ENCODE data around the gene HCFC2. TPM values are rescaled to one million over a fixed set of nuclear protein-coding genes. Genes with fewer than 3 reads are reported as not detected.

HCFC2 gene
- total and polyA plus RNA-seq, 2 of the 4 experiments (the other 2 are of a cell fraction), result 12.0 to 34.2 TPM

DNA sequence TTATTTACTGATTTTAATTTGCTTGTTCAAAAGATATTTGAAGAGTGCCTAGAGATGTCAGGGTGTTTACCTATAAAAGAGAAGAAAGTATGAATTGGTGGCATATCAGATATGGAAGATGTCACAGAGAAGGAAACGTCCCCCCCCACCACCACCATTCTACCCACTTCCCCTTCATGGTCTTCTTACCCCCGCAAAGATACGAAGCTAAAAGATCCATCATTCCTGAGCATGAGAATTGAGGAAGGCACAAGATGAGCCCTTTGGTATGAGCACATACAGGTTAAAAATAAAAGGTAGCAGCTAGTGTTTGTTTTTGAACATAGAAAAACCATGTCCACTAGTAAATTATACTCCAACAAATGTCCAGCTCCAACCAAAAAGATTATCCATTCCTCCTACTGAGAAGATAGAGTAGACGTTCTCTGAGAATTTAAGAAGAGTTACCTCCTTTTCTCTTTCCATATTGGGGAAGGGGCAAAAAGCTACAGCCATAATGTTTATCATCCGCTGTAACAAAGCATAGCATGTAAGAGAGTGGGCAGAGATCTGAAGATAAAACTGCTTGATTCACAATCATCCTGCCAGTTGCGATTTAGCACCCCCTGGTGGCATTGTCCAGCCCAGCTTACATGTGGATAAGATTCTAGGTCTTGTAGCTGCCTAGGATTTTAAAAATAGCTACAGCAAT is 44.6 kb downstream of the HCFC2 start:
- H2AK9ac ChIP-seq (replicated peaks; ENCODE audit: low read depth, low read length, poor library complexity), result no peak overlapping the region
- H4K5ac ChIP-seq (ENCODE audit: low read depth, low read length), result no peak overlapping the region
- no peak overlapping the region for H3K23ac ChIP-seq (ENCODE audit: low read depth, low read length)
- peak overlapping the region; percentile 62 for H2BK5ac ChIP-seq (ENCODE audit: low read depth, low read length, poor library complexity, severe bottlenecking)
- H4K8ac ChIP-seq (ENCODE audit: low read depth in 2 of 2, low read length in 2 of 2), result no peak overlapping the region; a peak in 1 of 4 replicates
- no peak overlapping the region for H3K14ac ChIP-seq (replicated peaks; ENCODE audit: low read depth, low read length)
- ATAC-seq (ENCODE audit: low read depth), result peak; percentile 96
- no peak overlapping the region for H2AK5ac ChIP-seq (ENCODE audit: low read depth, low read length)
- H3K4me2 ChIP-seq (ENCODE audit: low read depth, low read length), result no peak overlapping the region
- peak; percentile 87 for DNase-seq
- no TSS peak for BruUV-seq (replicated peaks)
- H3K9me1 ChIP-seq (ENCODE audit: insufficient read depth, low read length), result peaks cover 2% of the 10 kb centered on the region; the same call in 1 of the 2 replicates
- CTCF ChIA-PET, result interaction anchor here (0.6 to 2.6 kb wide), 19 partner anchors 9 to 231 kb away, joined by 3 to 11 read pairs (median 4); partner anchors contain the start of genes HCFC2 and TDG
- dilution Hi-C loops (cut with HindIII; ENCODE audit: low sequenced_read_pairs, unreplicated experiment), result no loop called here
- no peak overlapping the region for H3K4ac ChIP-seq (ENCODE audit: low read depth, low read length)
- H3K36me3 ChIP-seq (ENCODE audit: control insufficient read depth, insufficient read depth, low read length), result peaks cover 2% of the 10 kb centered on the region; the same call in 1 of the 2 replicates
- H2BK20ac ChIP-seq (ENCODE audit: low read depth, low read length), result no peak overlapping the region
- H3K56ac ChIP-seq (ENCODE audit: extremely low read depth, insufficient read depth, low read length), result no peak overlapping the region
- H4K20me1 ChIP-seq (ENCODE audit: insufficient read depth, low read length), result no peaks in the 10 kb centered on the region
- WGBS, 2 experiments (ENCODE audit: extremely low coverage in 2 of 2, insufficient read length in 1 of 2), result no CpG with 5 or more reads among the region's 6 CpGs
- H3K18ac ChIP-seq (ENCODE audit: low read depth, low read length), result no peak overlapping the region
- H2AFZ ChIP-seq (replicated peaks; ENCODE audit: low read length, poor library complexity), result no peak overlapping the region
- no peaks in the 10 kb centered on the region for H3K27me3 ChIP-seq (ENCODE audit: control insufficient read depth, insufficient read depth, low read length)
- H3K9me3 ChIP-seq (ENCODE audit: control insufficient read depth, insufficient read depth, low read length), result no peaks in the 10 kb centered on the region
- peaks cover 0 to 15% of the 10 kb centered on the region in 2 experiments; a peak in 2 of 4 replicates for H3K79me1 ChIP-seq (ENCODE audit: low read depth in 1 of 2, low read length in 2 of 2)
- TF ChIP-seq MXI1 (IDR thresholded peaks at IDR 0.05; ENCODE audit: borderline replicate concordance, low read depth, low read length) (no peak), BHLHE40 (IDR thresholded peaks at IDR 0.05; ENCODE audit: low read depth, low read length) (no peak), CHD1 (IDR thresholded peaks at IDR 0.05; ENCODE audit: low read depth, low read length) (no peak), POLR2A (IDR thresholded peaks at IDR 0.05; ENCODE audit: low read depth, low read length) (no peak), SMC3 (IDR thresholded peaks at IDR 0.05; ENCODE audit: low read depth, low read length) (peak; percentile 92), RFX5 (IDR thresholded peaks at IDR 0.05; ENCODE audit: low read depth, low read length) (no peak), RAD21 (IDR thresholded peaks at IDR 0.05; ENCODE audit: low read length) (peak; percentile 73)
- TF ChIP-seq, protein P1, sequence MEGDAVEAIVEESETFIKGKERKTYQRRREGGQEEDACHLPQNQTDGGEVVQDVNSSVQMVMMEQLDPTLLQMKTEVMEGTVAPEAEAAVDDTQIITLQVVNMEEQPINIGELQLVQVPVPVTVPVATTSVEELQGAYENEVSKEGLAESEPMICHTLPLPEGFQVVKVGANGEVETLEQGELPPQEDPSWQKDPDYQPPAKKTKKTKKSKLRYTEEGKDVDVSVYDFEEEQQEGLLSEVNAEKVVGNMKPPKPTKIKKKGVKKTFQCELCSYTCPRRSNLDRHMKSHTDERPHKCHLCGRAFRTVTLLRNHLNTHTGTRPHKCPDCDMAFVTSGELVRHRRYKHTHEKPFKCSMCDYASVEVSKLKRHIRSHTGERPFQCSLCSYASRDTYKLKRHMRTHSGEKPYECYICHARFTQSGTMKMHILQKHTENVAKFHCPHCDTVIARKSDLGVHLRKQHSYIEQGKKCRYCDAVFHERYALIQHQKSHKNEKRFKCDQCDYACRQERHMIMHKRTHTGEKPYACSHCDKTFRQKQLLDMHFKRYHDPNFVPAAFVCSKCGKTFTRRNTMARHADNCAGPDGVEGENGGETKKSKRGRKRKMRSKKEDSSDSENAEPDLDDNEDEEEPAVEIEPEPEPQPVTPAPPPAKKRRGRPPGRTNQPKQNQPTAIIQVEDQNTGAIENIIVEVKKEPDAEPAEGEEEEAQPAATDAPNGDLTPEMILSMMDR (conservative IDR thresholded peaks at IDR 0.05; ENCODE audit: low read depth, low read length), result peak; percentile 82
- H3K4me3 ChIP-seq (ENCODE audit: insufficient read depth, low read depth, low read length), result no peak overlapping the region
- in situ Hi-C loops (cut with MboI; ENCODE audit: low sequenced_read_pairs), result loop anchor here (10.0 kb wide), 1 partner anchor 224 kb away; no protein-coding TSS in a partner anchor
- no peaks in the 10 kb centered on the region; the same call in 1 of the 2 replicates for H3K4me1 ChIP-seq (ENCODE audit: control insufficient read depth, insufficient read depth, low read length)
- H3K9ac ChIP-seq (ENCODE audit: low read depth, low read length), result no peak overlapping the region
- no peak overlapping the region for H4K91ac ChIP-seq (ENCODE audit: insufficient read depth, low read depth, low read length)
- intact Hi-C loops (cut with micrococcal nuclease), result loop anchor here (1.0 to 2.0 kb wide), 4 partner anchors 44 to 231 kb away; partner anchors contain the start of gene HCFC2
- POLR2A ChIA-PET (ENCODE audit: unreplicated experiment), result interaction anchor here (1.6 kb wide), 1 partner anchor 135 kb away, joined by 7 read pairs; no protein-coding TSS in a partner anchor
- H2BK120ac ChIP-seq (ENCODE audit: low read depth, low read length), result no peak overlapping the region
- no peak overlapping the region for H2BK15ac ChIP-seq (ENCODE audit: low read depth, low read length)
- H3K27ac ChIP-seq (ENCODE audit: insufficient read depth, low read length), result no peak overlapping the region

All from IMR-90 (cell line).